ENCODE results near the gene PPM1F. TPM values are rescaled to one million over a fixed set of nuclear protein-coding genes. Genes with fewer than 3 reads are reported as not detected.

PPM1F gene
- total and polyA plus RNA-seq, 10 of the 15 experiments (the other 5 are each of a cell fraction or from before 2014, with no cell fraction given), result 0.55 to 26.3 (median 9.7) TPM

DNA sequence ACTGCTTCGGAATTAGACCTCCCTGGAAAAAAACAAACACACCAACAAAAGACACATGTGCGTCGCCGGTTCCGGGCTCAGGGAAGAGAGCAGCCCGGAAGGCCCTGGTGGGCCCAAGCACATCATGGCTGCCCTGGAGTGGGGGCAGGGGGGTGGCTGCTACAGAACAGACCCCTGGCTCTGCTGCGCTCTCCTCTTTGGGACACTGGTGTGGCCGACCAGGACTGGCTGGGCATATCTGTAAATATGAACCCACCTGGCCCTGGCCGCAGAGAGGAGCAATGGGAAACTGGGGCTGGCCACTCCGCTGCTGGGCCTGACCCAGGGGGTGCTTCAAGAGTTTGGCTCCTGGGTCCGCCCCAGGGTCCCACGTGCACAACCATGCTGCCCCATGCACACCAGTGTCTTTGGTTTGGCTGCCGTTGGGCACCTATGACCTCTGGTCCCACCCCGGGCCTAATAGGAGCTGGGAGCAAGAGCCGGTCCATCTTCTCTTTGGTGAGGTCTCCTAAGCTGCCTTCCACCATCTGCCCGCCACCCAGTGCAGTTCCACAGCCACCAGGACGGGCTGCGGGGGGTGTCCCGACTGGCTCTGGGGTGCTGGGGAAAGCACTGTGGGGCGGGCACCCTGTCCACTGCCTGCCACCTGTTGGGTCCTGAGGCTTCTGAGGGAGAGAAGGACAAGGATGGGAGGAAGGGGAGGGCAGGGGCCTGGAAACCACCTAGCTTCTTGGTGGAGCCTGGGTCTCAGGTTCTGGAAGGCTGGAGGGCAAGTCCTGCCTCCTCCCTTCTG lies 30.1 kb downstream of the PPM1F start (continued):
- TF ChIP-seq, protein P1, sequence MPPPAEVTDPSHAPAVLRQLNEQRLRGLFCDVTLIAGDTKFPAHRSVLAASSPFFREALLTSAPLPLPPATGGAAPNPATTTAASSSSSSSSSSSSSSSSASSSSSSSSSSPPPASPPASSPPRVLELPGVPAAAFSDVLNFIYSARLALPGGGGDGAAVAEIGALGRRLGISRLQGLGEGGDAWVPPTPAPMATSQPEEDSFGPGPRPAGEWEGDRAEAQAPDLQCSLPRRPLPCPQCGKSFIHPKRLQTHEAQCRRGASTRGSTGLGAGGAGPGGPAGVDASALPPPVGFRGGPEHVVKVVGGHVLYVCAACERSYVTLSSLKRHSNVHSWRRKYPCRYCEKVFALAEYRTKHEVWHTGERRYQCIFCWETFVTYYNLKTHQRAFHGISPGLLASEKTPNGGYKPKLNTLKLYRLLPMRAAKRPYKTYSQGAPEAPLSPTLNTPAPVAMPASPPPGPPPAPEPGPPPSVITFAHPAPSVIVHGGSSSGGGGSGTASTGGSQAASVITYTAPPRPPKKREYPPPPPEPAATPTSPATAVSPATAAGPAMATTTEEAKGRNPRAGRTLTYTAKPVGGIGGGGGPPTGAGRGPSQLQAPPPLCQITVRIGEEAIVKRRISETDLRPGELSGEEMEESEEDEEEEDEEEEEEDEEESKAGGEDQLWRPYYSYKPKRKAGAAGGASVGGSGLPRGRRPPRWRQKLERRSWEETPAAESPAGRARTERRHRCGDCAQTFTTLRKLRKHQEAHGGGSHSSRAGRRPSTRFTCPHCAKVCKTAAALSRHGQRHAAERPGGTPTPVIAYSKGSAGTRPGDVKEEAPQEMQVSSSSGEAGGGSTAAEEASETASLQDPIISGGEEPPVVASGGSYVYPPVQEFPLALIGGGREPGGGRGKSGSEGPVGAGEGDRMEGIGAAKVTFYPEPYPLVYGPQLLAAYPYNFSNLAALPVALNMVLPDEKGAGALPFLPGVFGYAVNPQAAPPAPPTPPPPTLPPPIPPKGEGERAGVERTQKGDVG (CRISPR knock-in tag; IDR thresholded peaks at IDR 0.05), result no peak
- TF ChIP-seq STAT1 (conservative IDR thresholded peaks at IDR 0.05) (no peak), NFYA (IDR thresholded peaks at IDR 0.05; ENCODE audit: borderline replicate concordance, low read depth, low read length) (no peak), CHD1 (IDR thresholded peaks at IDR 0.05; ENCODE audit: low read depth, low read length) (no peak), SREBF1 (IDR thresholded peaks at IDR 0.05; ENCODE audit: low read length) (no peak), BHLHE40 (IDR thresholded peaks at IDR 0.05; ENCODE audit: borderline replicate concordance in 1 of 2, low read depth in 2 of 2, low read length in 1 of 2) (no peak)

DNA sequence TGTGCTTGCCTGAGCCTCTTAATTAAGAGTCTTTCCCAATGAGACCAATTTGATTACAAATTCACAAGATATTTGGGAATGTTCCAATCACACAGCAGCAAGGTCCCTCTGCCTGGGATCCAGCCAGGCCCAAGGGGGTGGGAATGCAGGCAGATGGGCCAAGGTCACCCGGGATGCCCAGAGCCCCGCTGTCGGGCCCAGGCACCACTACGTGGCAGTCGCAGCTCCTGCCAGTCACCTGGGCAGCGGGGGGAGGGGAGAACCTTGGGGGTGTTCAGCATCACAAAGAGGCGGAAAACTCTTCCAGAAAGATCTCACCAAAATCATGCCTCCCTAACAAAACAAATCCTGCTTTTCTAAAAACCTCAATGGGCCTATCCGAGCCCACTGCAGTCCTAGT lies 30.9 kb downstream of the PPM1F start:
- no peaks in the 10 kb centered on the region for H3K79me2 ChIP-seq (ENCODE audit: control insufficient read depth, insufficient read depth, low read length)
- DNase-seq (ENCODE audit: low read depth, low spot score) (no peak), ATAC-seq (no peak), FAIRE-seq (no peak)
- intact Hi-C loops (cut with micrococcal nuclease; ENCODE audit: unreplicated experiment), result no loop called here
- RAD21 ChIA-PET (ENCODE audit: unreplicated experiment), result no interaction called here
- no peak overlapping the region for H3K9ac ChIP-seq (ENCODE audit: control insufficient read depth, insufficient read depth, low read length)
- H4K20me1 ChIP-seq (ENCODE audit: control insufficient read depth, insufficient read depth), result no peaks in the 10 kb centered on the region
- SMC1A ChIA-PET (ENCODE audit: uncharacterized antibody, unreplicated experiment), result no interaction called here
- no peak overlapping the region for H2AFZ ChIP-seq (ENCODE audit: control insufficient read depth, low read depth, low read length)
- H3K4me2 ChIP-seq (ENCODE audit: control insufficient read depth, insufficient read depth), result no peak overlapping the region
- H3K4me1 ChIP-seq (ENCODE audit: control insufficient read depth, insufficient read depth, low read length), result no peaks in the 10 kb centered on the region
- 77% methylated on average over 8 of the region's 8 CpGs for WGBS (ENCODE audit: insufficient coverage, insufficient replicate concordance, low lambda C conversion rate, missing lambda C conversion rate)
- H3K27ac ChIP-seq (ENCODE audit: control insufficient read depth, insufficient read depth), result no peak overlapping the region
- no peaks in the 10 kb centered on the region for H3K36me3 ChIP-seq (ENCODE audit: control insufficient read depth in 2 of 2, insufficient read depth in 2 of 2, low read length in 1 of 2)
- in situ Hi-C loops (cut with MboI), result no loop called here
- H3K27me3 ChIP-seq (replicated peaks in 1 of 2; ENCODE audit: control insufficient read depth in 2 of 2, insufficient read depth in 2 of 2, low read length in 1 of 2), result no peaks in the 10 kb centered on the region
- BruUV-seq (replicated peaks), result no TSS peak
- no peaks in the 10 kb centered on the region for H3K9me3 ChIP-seq (replicated peaks; ENCODE audit: control insufficient read depth, insufficient read depth, low read length)
- CTCF ChIA-PET, result no interaction called here
- POLR2A ChIA-PET, result no interaction called here
- no peak overlapping the region for H3K4me3 ChIP-seq
- no peak for TF ChIP-seq NR2C1 (IDR thresholded peaks at IDR 0.05)
- TF ChIP-seq MTA2 (IDR thresholded peaks at IDR 0.05; ENCODE audit: low read depth), result no peak
- TF ChIP-seq WRNIP1 (IDR thresholded peaks at IDR 0.05; ENCODE audit: borderline replicate concordance, low read depth, low read length), result no peak
- TF ChIP-seq CBX3 (IDR thresholded peaks at IDR 0.05; ENCODE audit: borderline replicate concordance, low read depth), result no peak
- no peak for TF ChIP-seq IRF4 (IDR thresholded peaks at IDR 0.05; ENCODE audit: low read depth, low read length)
- TF ChIP-seq SMC3 (IDR thresholded peaks at IDR 0.05; ENCODE audit: borderline replicate concordance, low read length), result no peak
- TF ChIP-seq, protein P2, sequence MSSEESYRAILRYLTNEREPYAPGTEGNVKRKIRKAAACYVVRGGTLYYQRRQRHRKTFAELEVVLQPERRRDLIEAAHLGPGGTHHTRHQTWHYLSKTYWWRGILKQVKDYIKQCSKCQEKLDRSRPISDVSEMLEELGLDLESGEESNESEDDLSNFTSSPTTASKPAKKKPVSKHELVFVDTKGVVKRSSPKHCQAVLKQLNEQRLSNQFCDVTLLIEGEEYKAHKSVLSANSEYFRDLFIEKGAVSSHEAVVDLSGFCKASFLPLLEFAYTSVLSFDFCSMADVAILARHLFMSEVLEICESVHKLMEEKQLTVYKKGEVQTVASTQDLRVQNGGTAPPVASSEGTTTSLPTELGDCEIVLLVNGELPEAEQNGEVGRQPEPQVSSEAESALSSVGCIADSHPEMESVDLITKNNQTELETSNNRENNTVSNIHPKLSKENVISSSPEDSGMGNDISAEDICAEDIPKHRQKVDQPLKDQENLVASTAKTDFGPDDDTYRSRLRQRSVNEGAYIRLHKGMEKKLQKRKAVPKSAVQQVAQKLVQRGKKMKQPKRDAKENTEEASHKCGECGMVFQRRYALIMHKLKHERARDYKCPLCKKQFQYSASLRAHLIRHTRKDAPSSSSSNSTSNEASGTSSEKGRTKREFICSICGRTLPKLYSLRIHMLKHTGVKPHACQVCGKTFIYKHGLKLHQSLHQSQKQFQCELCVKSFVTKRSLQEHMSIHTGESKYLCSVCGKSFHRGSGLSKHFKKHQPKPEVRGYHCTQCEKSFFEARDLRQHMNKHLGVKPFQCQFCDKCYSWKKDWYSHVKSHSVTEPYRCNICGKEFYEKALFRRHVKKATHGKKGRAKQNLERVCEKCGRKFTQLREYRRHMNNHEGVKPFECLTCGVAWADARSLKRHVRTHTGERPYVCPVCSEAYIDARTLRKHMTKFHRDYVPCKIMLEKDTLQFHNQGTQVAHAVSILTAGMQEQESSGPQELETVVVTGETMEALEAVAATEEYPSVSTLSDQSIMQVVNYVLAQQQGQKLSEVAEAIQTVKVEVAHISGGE (CRISPR knock-in tag; IDR thresholded peaks at IDR 0.05), result no peak
- TF ChIP-seq, protein P3, sequence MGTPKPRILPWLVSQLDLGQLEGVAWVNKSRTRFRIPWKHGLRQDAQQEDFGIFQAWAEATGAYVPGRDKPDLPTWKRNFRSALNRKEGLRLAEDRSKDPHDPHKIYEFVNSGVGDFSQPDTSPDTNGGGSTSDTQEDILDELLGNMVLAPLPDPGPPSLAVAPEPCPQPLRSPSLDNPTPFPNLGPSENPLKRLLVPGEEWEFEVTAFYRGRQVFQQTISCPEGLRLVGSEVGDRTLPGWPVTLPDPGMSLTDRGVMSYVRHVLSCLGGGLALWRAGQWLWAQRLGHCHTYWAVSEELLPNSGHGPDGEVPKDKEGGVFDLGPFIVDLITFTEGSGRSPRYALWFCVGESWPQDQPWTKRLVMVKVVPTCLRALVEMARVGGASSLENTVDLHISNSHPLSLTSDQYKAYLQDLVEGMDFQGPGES (IDR thresholded peaks at IDR 0.05), result no peak
- TF ChIP-seq ZNF622 (IDR thresholded peaks at IDR 0.05), result no peak

Measured in GM12878 (cell line).